HG02938 (cell line): ENCODE data around the gene ABCB6.
"Not testable (repeated sequence)": the region's sequence is repeated elsewhere in the genome, so short reads cannot be mapped to it uniquely, and the experiment has no call there.

Experiments
- ATAC-seq: cut with Tn5 transposase; IDR thresholded peaks from one replicate; pipeline ENCODE4 v1.9.1; 2021; ENCODE audit warnings: mild to moderate bottlenecking, moderate library complexity; ENCODE audit not compliant: unreplicated experiment

ABCB6 gene

DNA sequence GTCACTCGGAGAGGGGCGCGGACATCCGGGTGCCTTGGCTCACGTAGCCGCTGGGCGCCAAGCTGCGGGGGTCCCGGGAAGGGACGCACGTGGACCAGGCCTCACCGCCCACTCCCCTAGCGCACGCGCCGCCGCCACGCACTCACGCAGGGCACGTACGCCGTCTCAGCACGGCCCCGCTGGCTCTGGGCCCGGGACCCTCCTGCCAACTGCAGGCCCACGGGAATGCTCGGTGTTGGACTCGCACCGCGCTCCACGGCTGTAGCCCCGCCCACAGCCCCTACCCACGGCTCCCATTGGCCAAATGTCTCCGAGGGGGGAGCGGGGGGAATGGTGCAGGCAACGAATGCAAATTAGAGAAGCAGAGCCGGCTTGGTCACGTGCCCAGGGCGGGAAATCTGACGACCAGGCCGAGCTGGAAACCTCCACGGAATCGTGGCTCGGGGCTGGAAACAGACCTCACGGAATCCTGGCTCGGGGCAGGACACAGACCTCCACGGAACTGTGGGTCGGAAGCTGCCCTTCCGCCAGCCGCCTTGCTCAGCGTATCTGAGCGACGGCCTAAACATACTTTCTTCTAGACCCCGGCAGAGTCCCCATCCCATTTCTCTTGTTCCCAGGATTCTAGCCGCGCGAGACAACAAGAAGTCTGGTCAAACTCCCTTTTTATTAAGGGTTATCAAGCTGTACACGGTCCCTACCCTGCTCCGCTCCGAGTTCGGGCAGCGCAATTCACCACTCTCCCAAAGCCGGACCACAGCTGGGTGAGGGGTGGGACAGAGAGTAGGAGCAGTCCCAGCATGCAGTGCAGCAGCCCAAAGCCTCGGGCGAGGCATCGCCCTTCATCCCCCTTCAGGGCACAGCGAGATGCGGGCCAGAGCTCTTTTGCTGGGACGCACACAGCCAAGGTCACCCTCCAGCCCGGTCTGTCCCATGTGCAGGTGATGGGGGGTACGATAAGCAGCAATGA is at the start of gene ABCB6:
Gene ABCB6 (minus strand): TSS at position 227 of the 970 bp plus-strand sequence. CDS start 285 bp downstream, outside the sequence.
- ATAC-seq, result peak; percentile 72

- ATAC-seq, result no peak
Observed at GRCh38 chr2:219268294-219268693, 49.5 kb upstream of the ABCB6 start.

DNA sequence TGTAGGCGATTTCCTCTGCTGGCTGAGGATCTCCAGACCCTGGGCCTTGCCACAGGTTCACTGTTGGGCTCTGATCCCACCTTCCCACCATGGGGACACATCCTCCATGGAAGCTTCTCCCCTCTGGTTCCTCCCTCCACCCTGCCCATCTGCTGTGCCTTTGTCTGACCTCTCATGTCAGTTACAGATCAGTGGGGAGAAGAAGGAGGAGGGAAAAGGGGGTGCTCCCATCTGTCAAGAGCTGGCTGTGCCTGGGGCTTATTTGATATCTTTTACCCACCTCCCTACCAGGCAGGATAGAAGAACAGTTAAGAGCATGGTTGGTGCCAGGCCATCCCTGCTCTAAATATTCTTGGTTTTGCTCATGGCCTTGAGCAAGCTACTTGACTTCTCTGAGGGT is 48.1 kb upstream of the ABCB6 start:
- no peak for ATAC-seq

- ATAC-seq, result no peak
Observed at GRCh38 chr2:219266232-219266631, 47.5 kb upstream of the ABCB6 start.

GRCh38 chr2:219261024-219261855 is 42.5 kb upstream of the ABCB6 start:
- no peak for ATAC-seq

DNA sequence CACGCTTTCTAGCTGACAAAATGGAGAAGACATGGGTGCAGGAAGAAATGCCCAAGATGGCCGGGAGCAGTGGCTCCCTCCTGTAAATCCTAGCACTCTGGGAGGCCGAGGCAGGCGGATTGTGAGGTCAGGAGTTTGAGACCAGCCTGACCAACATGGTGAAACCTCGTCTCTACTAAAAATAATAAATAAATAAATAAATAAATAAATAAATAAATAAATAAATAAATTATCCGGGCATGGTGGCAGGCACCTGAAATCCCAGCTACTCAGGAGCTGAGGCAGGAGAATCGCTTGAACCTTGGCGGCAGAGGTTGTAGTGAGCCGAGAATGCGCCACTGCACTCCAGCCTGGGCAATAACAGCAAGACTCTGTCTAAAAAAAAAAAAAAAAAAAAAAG is 40.2 kb upstream of the ABCB6 start:
- not testable (repeated sequence) for ATAC-seq

DNA sequence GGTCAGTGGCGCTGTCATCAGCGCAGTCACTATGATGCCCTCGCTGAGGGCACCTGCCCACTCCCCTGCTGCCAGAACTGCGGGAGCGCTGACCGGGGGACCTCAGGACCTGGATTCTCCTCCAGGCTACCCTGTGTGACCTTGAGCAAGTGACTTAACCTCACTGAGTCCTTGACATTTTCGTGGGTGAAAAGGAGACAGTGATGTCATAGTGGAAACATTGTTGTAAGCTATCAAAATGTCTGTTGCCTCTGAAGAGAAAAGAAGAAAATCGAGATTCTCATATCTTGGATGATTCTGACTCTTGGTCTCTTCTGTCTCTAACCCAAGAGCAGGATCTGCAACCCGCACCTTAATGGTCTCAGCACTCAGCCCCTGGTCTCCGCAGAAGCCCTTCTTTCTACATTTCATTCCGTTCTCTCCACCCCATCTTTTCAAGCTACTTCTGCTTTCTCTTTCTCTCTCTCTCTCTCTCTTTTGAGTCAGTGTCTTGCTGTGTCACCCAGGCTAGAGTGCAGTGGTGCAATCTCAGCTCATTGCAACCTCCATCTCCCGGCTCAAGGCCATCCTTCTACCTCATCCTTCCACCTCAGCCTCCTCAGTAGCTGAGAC is 35.9 kb upstream of the ABCB6 start:
- ATAC-seq, result peak; percentile 33

DNA sequence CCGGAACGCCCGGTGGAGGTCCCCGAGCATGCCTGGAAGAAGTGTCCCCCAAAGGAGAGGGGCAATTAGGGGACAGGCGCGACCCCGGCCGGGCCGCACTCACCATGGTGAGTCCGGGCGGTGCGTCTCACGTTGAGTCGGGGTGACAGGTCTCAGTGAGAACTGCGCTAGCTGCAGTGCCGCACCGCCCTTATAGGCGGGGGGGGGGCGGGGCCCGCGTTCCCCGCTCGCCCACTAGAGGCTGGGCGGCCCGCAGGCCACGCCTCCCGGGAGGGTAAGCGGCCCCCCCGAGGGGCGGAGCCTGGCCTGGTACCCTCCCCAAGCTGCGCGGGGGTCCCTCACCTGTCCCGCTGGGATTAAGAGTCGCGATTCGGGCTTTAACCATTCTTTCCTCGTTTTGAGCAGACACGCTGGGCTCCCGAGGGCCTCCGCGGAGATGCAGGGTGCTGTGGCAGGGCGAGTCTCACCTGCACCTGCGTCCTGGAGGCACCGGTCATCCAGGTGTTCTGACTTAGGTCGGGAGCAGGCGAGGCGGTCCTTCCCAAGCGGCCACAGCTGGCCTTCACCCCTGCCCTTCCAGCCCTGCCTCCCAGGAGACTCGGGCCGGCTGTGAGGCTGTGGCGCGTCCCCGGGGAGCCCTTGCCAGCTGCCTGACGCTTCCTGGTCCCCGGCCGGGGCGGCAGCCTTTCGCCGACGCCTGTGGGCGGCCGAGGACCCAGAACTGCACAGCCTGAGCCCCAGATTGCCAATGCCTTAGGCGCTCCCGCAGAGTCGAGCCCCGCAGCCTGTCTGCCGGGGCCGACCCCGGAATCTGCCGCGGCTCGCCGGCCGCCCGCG is 35.2 kb upstream of the ABCB6 start, which contains the start of gene TUBA4A:
Gene TUBA4A (minus strand): TSS at position 166 of the 837 bp plus-strand sequence. CDS start 60 bp downstream, at position 106.
- ATAC-seq, result peak; percentile 46

DNA sequence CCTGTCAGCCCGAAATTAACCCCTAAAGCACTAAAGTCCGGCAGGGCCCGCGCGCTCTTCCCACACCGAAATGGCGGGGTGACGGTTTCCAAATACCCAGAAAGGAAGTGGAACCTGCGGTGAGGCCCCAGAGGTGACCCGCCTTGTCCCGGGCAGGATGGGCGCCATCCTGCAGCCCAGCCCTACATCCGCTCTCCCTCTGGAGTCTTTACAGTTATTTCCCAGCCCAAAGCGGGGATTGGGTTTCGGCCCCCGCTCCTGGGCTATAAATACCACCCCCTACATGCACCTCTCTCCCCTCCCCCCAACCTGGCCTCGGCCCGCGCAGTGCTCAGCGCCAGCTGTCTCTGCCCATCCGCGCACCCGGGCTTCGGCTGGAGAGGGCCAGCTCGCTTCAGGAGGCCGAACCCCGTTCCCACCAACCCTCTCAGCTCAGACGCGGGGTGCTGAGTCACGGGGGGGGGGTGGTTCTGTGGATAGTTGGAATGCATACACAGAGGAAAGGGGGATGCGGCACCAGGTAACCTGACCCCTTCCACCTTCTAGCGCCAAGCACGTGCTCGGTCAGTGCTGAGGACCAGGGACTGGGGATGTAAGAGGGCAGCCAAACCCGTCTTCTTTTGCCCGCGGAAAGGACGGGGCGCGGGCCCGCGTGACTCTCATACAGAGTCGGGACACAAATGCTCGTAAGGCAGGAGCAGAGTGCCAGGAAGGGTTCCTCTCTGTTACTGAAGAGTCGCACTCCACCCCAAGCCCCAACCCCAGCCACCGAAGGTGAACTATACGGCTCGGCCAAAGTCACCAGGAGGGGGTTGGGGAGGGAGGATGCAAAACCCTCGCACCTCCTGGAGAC is 34.4 kb upstream of the ABCB6 start, which contains the start of gene TUBA4B:
Gene TUBA4B (plus strand): TSS at position 344 of the 853 bp plus-strand sequence. CDS start 165 bp downstream, at position 509.
- ATAC-seq, result peak; percentile 12

GRCh38 chr2:219252570-219252899 is 33.8 kb upstream of the ABCB6 start:
- ATAC-seq, result no peak

DNA sequence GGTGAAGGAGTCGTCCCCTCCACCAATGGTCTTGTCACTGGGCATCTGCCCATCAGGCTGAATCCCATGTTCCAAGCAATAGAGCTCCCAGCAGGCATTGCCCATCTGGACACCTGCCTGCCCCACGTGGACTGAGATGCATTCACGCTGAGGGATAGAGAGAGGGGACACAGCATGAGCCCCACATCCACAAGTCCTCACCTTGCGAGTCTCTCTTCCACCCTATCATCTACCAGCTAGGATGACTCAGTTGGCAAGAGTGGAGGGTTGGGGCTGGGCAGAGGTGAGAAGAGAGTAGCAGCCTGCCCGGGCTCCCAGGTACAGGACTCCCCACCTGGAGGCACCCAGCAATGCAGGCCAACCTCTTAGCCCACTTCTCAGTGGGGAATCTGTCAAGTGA is 33.3 kb upstream of the ABCB6 start:
- no peak for ATAC-seq

- no peak for ATAC-seq
Observed at GRCh38 chr2:219251656-219252055, 32.9 kb upstream of the ABCB6 start.

- ATAC-seq, result no peak
Observed at GRCh38 chr2:219250049-219250781, 31.5 kb upstream of the ABCB6 start.

GRCh38 chr2:219249203-219249980 is 30.6 kb upstream of the ABCB6 start:
- peak; percentile 47 for ATAC-seq

GRCh38 chr2:219248845-219249202 is 30.1 kb upstream of the ABCB6 start:
- ATAC-seq, result no peak

DNA sequence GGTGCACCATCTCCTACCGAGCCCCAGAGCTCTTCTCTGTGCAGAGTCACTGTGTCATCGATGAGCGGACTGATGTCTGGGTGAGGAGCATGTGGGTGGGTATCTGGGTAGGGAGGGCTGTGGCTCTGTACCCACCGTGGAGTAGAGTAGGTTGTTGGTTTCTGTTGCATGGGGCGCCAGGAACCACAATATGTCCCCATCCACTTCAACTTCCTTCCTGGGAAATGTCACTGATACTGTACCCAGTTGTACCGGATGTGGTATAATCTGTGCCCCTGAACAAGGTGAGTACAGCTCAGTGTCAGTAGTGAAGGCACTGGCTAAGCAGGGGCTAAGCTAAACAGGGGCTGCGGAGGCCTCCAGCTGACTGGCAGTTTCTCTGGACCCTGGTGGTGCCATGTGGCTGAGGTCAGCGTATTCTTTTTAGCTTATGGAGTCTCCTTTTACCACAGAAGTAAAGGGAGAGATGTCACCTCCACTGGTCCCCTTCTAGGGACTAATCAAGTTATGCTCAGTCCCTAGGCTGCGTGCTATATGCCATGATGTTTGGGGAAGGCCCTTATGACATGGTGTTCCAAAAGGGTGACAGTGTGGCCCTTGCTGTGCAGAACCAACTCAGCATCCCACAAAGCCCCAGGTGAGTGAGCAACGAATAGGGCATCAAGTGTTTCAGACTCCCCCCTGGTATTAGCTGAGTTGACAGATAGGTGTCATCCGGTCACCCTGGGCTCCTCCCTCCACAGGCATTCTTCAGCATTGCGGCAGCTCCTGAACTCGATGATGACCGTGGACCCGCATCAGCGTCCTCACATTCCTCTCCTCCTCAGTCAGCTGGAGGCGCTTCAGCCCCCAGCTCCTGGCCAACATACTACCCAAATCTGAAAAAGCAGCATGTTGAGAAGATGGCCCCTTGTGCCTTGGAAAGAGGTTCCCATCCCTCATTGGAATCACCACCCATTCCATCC is 29.2 kb upstream of the ABCB6 start:
- no peak for ATAC-seq

- ATAC-seq, result no peak
Observed at GRCh38 chr2:219246559-219246958, 27.8 kb upstream of the ABCB6 start.
